Adrenal gland (tissue), 12 donors: Measurements from ENCODE around the gene THSD4. TPM values are rescaled to one million over a fixed set of nuclear protein-coding genes. Genes with fewer than 3 reads are reported as not detected.

ENCODE experiments used
- DNase-seq, 7 donors: peaks; one replicate each; pipeline ENCODE4 v3.0.0-alpha.2; 2019 to 2020
- H3K27ac ChIP-seq, 5 donors: fragments of 200-600 bp; sonication (generic) in 4 of 5; 1 replicate in 3 of 5; 2 replicates in 2 of 5; pipeline versions ENCODE4 v1.5.1 to v1.8.0; 2016 to 2020; ENCODE audit warnings: mild to moderate bottlenecking in 1 of 5
- H3K27me3 ChIP-seq: fragments of 200-600 bp; 2 replicates; pipeline ENCODE4 v1.8.0; 2021
- H3K36me3 ChIP-seq, 2 donors: fragments of 200-600 bp; replicated peaks in 1 of 2; 1 replicate in 1 of 2; 2 replicates in 1 of 2; pipeline versions ENCODE4 v1.5.1 to v1.8.0; 2018 to 2022
- H3K4me1 ChIP-seq, 2 donors: fragments of 200-600 bp; replicated peaks in 1 of 2; 1 replicate in 1 of 2; 2 replicates in 1 of 2; pipeline versions ENCODE4 v1.5.1 to v1.8.0; 2018 to 2021
- H3K4me3 ChIP-seq, 4 donors: fragments of 200-600 bp; sonication (generic) in 3 of 4; one replicate each; pipeline ENCODE4 v1.5.1; 2016 to 2018
- H3K9me3 ChIP-seq, 3 donors: fragments of 200-600 bp; sonication (generic) in 1 of 3; replicated peaks in 1 of 3; 1 replicate in 2 of 3; 2 replicates in 1 of 3; pipeline versions ENCODE4 v1.5.1 to v1.8.0; 2016 to 2021
- CTCF ChIP-seq, 6 experiments: fragments of 450-650 bp in 4 of 6; fragments of 200-600 bp in 2 of 6; sonication (generic) in 1 of 6; IDR thresholded peaks; 1 replicate in 5 of 6; 2 replicates in 1 of 6; pipeline versions ENCODE4 v1.5.1 to v1.8.0; 2016 to 2021; ENCODE audit warnings: antibody characterized with exemption in 6 of 6, mild to moderate bottlenecking in 2 of 6, moderate library complexity in 1 of 6
- POLR2A ChIP-seq, 2 donors: fragments of 450-650 bp; IDR thresholded peaks; one replicate each; pipeline ENCODE4 v1.6.1; 2017; ENCODE audit warnings: antibody characterized with exemption in 2 of 2, mild to moderate bottlenecking in 2 of 2, moderate library complexity in 1 of 2
- WGBS, 4 donors: extraction: QIAGEN DNeasy Blood & Tissue Kit in 2 of 4; methylation state at CpG; one replicate each; pipeline versions ENCODE4 v1.1.5 to v1.1.7; 2013 to 2017; 5-methylcytosine and 5-hydroxymethylcytosine counted together
- intact Hi-C, 2 donors: fragments of 100-400 bp; cut with DNase I; formaldehyde crosslinking; loops; one replicate each; pipeline versions ENCODE4 v1.14.1 to v1.15.0; 2022 to 2023
- polyA plus RNA-seq, 3 donors: library from polyadenylated mRNA; stranded (reverse); fragments of 200-250 nt in 2 of 3; fragments of 350-450 nt in 1 of 3; fragmentation: Illumina TruSeq in 1 of 3; extraction: RNeasy Lipid Tissue Mini Kit (QIAGEN cat#74804) in 1 of 3; gene quantifications; one replicate each; pipeline ENCODE4 v1.2.3, GENCODE V29; 2013 to 2014
- total RNA-seq, 9 donors: library from RNA; depleted of rRNA in 4 of 9; stranded (reverse); fragments of >200 nt in 4 of 9; fragments of 120-200 nt in 1 of 9; fragmentation: NEBNext Ultra II Directional in 1 of 9; extraction: Animal tissue kit (Norgen Biotek cat#: 25700) in 1 of 9; gene quantifications; one replicate each; pipeline versions ENCODE4 v1.1.0 to v1.2.4, GENCODE V29; 2013 to 2023
- donor health status: healthy with polysubstance abuse.
- donor health status: Bipolar disorder and iron deficiency.
- donor health status: DM: yes; HTN: yes; CAD: no.
- donor health status: DM: no; HTN: no; CAD: no.
- donor health status: DM: no; HTN: no; CAD: no.
- donor health status: DM: yes; HTN: yes; CAD: no.

THSD4 gene
- total and polyA plus RNA-seq, 12 donors, result 5.3 to 53.2 (median 23.2) TPM

- 71 to 81% (median 78%) methylated on average over 12 of the region's 12 CpGs for WGBS, 4 donors
Observed at GRCh38 chr15:71691458-71692417, 576.5 kb downstream of the THSD4 start.

GRCh38 chr15:71697236-71697635 is 582.0 kb downstream of the THSD4 start:
- WGBS, 4 donors, result 80 to 90% (median 86%) methylated on average over 6 of the region's 6 CpGs
- DNase-seq, result no peak
- Histone ChIP-seq H3K4me1 (no peaks in the 10 kb centered on the region), H3K27me3 (no peaks in the 10 kb centered on the region), H3K9me3 (no peaks in the 10 kb centered on the region), H3K36me3 (no peaks in the 10 kb centered on the region), H3K27ac (no peak overlapping the region), H3K4me3 (no peak overlapping the region)
- intact Hi-C loops, result no loop called here
- TF ChIP-seq CTCF (IDR thresholded peaks at IDR 0.05), result no peak
- no peak for TF ChIP-seq POLR2A (IDR thresholded peaks at IDR 0.05)

More at GRCh38 chr15:71691458-71692417, 576.5 kb downstream of the THSD4 start:
- no peak overlapping the region for H3K4me3 ChIP-seq
- intact Hi-C loops, result no loop called here
- no peaks in the 10 kb centered on the region for H3K27me3 ChIP-seq
- no peaks in the 10 kb centered on the region for H3K4me1 ChIP-seq
- H3K27ac ChIP-seq, result peak overlapping the region in 1 of 5 donors; percentile 27
- TF ChIP-seq POLR2A (IDR thresholded peaks at IDR 0.05), result no peak
- no peak for TF ChIP-seq CTCF (IDR thresholded peaks at IDR 0.05)
- no peaks in the 10 kb centered on the region for H3K9me3 ChIP-seq
- H3K36me3 ChIP-seq, result no peaks in the 10 kb centered on the region
- no peak for DNase-seq

GRCh38 chr15:71698030-71698429 is 582.8 kb downstream of the THSD4 start:
- Histone ChIP-seq H3K9me3 (no peaks in the 10 kb centered on the region), H3K27ac (no peak overlapping the region), H3K4me1 (no peaks in the 10 kb centered on the region), H3K36me3 (no peaks in the 10 kb centered on the region), H3K4me3 (no peak overlapping the region), H3K27me3 (no peaks in the 10 kb centered on the region)
- 69 to 92% (median 77%) methylated on average over 3 of the region's 3 CpGs for WGBS, 4 donors
- no peak for TF ChIP-seq CTCF (IDR thresholded peaks at IDR 0.05)
- TF ChIP-seq POLR2A (IDR thresholded peaks at IDR 0.05), result no peak
- intact Hi-C loops, result no loop called here
- no peak for DNase-seq

- 92 to 100% (median 97%) methylated on average over 1 of the region's 1 CpG for WGBS, 4 donors
- Histone ChIP-seq H3K27ac (no peak overlapping the region), H3K9me3 (no peaks in the 10 kb centered on the region), H3K27me3 (no peaks in the 10 kb centered on the region), H3K4me3 (no peak overlapping the region), H3K36me3 (no peaks in the 10 kb centered on the region), H3K4me1 (no peaks in the 10 kb centered on the region)
- TF ChIP-seq CTCF (IDR thresholded peaks at IDR 0.05) (no peak), POLR2A (IDR thresholded peaks at IDR 0.05) (no peak)
- intact Hi-C loops, result no loop called here
- DNase-seq, result no peak
Observed at GRCh38 chr15:71698742-71699141, 583.5 kb downstream of the THSD4 start.
